HEK293T (cell line): Measurements from ENCODE around the gene CAMK2G.

Experiments used
- ARNT ChIP-seq: fragments of 450-650 bp; IDR thresholded peaks from 2 replicates; pipeline ENCODE4 v1.6.1; 2017; ENCODE audit warnings: mild to moderate bottlenecking
- BHLHE40 ChIP-seq: fragments of 450-650 bp; IDR thresholded peaks from 2 replicates; pipeline ENCODE4 v1.6.1; 2016; ENCODE audit warnings: mild to moderate bottlenecking, moderate library complexity, borderline replicate concordance
- FOXK2 ChIP-seq: fragments of 450-650 bp; IDR thresholded peaks from 2 replicates; pipeline ENCODE4 v1.6.1; 2016; ENCODE audit warnings: mild to moderate bottlenecking
- SUZ12 ChIP-seq: fragments of 450-650 bp; IDR thresholded peaks from 2 replicates; pipeline ENCODE4 v1.6.1; 2016; ENCODE audit warnings: mild to moderate bottlenecking
- TF ChIP-seq, protein P1 (sequence below): fragments of 450-650 bp; IDR thresholded peaks from 2 replicates; pipeline ENCODE4 v1.6.1; 2016

DNA sequence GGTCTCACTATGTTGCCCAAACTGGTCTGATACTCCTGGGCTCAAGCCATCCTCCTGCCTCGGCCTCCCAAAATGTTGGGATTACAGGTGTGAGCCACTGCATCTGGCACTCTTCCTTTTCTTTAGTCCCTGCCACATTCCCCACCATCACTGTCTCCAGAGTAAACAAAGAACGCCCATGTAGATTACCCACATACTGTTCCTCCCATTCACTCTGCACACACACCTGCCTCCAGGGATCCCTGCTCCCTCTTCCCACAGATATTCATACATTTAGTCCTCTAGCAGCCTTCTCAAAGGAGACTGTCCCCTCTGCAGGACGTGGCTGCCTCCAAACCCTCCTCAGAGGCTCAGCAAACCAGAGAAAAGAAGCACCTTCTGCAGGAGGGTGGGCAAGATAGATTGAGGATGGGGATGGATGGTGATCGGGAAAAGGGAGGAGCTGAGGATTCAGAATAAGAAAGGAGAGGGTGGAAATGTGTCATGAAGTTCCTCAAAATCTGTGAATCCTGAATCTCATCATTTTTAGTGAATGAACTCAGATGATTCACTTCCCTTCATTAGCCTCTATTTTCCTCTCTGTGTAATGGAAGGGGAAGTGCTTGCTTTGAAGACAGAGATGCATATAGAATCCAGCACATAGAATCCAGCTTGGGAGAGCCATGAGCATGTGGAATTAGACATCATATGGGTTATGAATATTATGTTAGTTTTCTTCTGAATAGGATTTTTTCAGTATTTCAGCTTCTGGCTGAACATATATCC is 31.1 kb upstream of the CAMK2G start:
- no peak for TF ChIP-seq BHLHE40
- TF ChIP-seq SUZ12: no peak
- no peak for TF ChIP-seq ARNT
- TF ChIP-seq, protein P1, sequence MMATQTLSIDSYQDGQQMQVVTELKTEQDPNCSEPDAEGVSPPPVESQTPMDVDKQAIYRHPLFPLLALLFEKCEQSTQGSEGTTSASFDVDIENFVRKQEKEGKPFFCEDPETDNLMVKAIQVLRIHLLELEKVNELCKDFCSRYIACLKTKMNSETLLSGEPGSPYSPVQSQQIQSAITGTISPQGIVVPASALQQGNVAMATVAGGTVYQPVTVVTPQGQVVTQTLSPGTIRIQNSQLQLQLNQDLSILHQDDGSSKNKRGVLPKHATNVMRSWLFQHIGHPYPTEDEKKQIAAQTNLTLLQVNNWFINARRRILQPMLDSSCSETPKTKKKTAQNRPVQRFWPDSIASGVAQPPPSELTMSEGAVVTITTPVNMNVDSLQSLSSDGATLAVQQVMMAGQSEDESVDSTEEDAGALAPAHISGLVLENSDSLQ: no peak
- TF ChIP-seq FOXK2: no peak
